Progenitor cell of endocrine pancreas (in vitro differentiated cells): ENCODE data around the gene ZKSCAN3. TPM values are rescaled to one million over a fixed set of nuclear protein-coding genes. Genes with fewer than 3 reads are reported as not detected.

Source experiments
- DNase-seq: peaks from one replicate; pipeline ENCODE4 v3.0.0; 2021; ENCODE audit warnings: low spot score; ENCODE audit not compliant: unreplicated experiment
- H3K27ac Mint-ChIP-seq: 2 replicates; pipeline ENCODE4 v1.8.0; 2021; ENCODE audit warnings: mild to moderate bottlenecking, moderate library complexity, mixed read lengths
- H3K27me3 Mint-ChIP-seq: 2 replicates; pipeline ENCODE4 v1.8.0; 2021; ENCODE audit warnings: mixed read lengths
- H3K36me3 Mint-ChIP-seq: 2 replicates; pipeline ENCODE4 v1.8.0; 2022; ENCODE audit warnings: mixed read lengths; ENCODE audit not compliant: insufficient read depth
- H3K4me1 Mint-ChIP-seq: 2 replicates; pipeline ENCODE4 v1.8.0; 2021; ENCODE audit warnings: low read depth, mixed read lengths
- H3K4me3 Mint-ChIP-seq: 2 replicates; pipeline ENCODE4 v1.8.0; 2021; ENCODE audit warnings: low read depth, mild to moderate bottlenecking, moderate library complexity, mixed read lengths
- H3K9me3 Mint-ChIP-seq: 2 replicates; pipeline ENCODE4 v1.8.0; 2021; ENCODE audit warnings: low read depth, mixed read lengths
- CTCF ChIP-seq: fragments of 200-600 bp; sonication (generic); IDR thresholded peaks from one replicate; pipeline ENCODE4 v1.5.0; 2021; ENCODE audit warnings: antibody characterized with exemption, mild to moderate bottlenecking; ENCODE audit not compliant: unreplicated experiment
- total RNA-seq: library from RNA; stranded (reverse); gene quantifications from 2 replicates; pipeline ENCODE4 v1.2.1, GENCODE V29; 2021

Gene ZKSCAN3
- total RNA-seq, 1 donor from 2014 or later = 19.7 TPM

- Mint-ChIP-seq H3K27ac (peak overlapping the region; percentile 97), H3K4me1 (peaks cover 27% of the 10 kb centered on the region), H3K36me3 (peaks cover 24% of the 10 kb centered on the region), H3K27me3 (no peaks in the 10 kb centered on the region), H3K9me3 (no peaks in the 10 kb centered on the region), H3K4me3 (peak overlapping the region; percentile 79)
- TF ChIP-seq CTCF = peak; percentile 62
- DNase-seq = peak; percentile 73
Measured at GRCh38 chr6:28383235-28384142, 33.7 kb downstream of the ZKSCAN3 start.

- H3K4me1 Mint-ChIP-seq = peaks cover 27% of the 10 kb centered on the region
- no peaks in the 10 kb centered on the region for H3K9me3 Mint-ChIP-seq
- no peak for TF ChIP-seq CTCF
- H3K27ac Mint-ChIP-seq = peak overlapping the region; percentile 97
- peak overlapping the region; percentile 79 for H3K4me3 Mint-ChIP-seq
- H3K27me3 Mint-ChIP-seq = no peaks in the 10 kb centered on the region
- no peak for DNase-seq
- H3K36me3 Mint-ChIP-seq = peaks cover 24% of the 10 kb centered on the region
Measured at GRCh38 chr6:28384143-28384533, 34.4 kb downstream of the ZKSCAN3 start.

GRCh38 chr6:28390688-28391087 is 40.9 kb downstream of the ZKSCAN3 start:
- Mint-ChIP-seq H3K27me3 (no peaks in the 10 kb centered on the region), H3K36me3 (peaks cover 32% of the 10 kb centered on the region), H3K27ac (no peak overlapping the region), H3K4me1 (peaks cover 10% of the 10 kb centered on the region), H3K9me3 (no peaks in the 10 kb centered on the region), H3K4me3 (no peak overlapping the region)
- no peak for TF ChIP-seq CTCF
- DNase-seq = no peak

GRCh38 chr6:28393912-28394662 is 44.3 kb downstream of the ZKSCAN3 start:
- TF ChIP-seq CTCF = peak; percentile 38
- DNase-seq = no peak

GRCh38 chr6:28395918-28396317 is 46.2 kb downstream of the ZKSCAN3 start:
- Mint-ChIP-seq H3K36me3 (peaks cover 29% of the 10 kb centered on the region), H3K27ac (no peak overlapping the region), H3K4me3 (no peak overlapping the region), H3K9me3 (no peaks in the 10 kb centered on the region), H3K27me3 (no peaks in the 10 kb centered on the region), H3K4me1 (peaks cover 32% of the 10 kb centered on the region)
- no peak for DNase-seq
- TF ChIP-seq CTCF = no peak

More at GRCh38 chr6:28393912-28394662, 44.3 kb downstream of the ZKSCAN3 start:
- peaks cover 30% of the 10 kb centered on the region for H3K4me1 Mint-ChIP-seq
- H3K27me3 Mint-ChIP-seq = no peaks in the 10 kb centered on the region
- peaks cover 40% of the 10 kb centered on the region for H3K36me3 Mint-ChIP-seq
- no peaks in the 10 kb centered on the region for H3K9me3 Mint-ChIP-seq
- peak overlapping the region; percentile 12 for H3K27ac Mint-ChIP-seq
- no peak overlapping the region for H3K4me3 Mint-ChIP-seq
